Osteoblast (primary cell): ENCODE data around the gene MROH2B. TPM values are rescaled to one million over a fixed set of nuclear protein-coding genes. Genes with fewer than 3 reads are reported as not detected.

ENCODE experiments used
- DNase-seq: peaks from one replicate; pipeline ENCODE4 v3.0.0; 2011; ENCODE audit warnings: low spot score, mixed read lengths; ENCODE audit not compliant: insufficient read length; ENCODE audit errors: missing footprints
- H2AFZ ChIP-seq: 2 replicates; pipeline ENCODE4 v1.6.0; 2011; ENCODE audit warnings: mild to moderate bottlenecking, low read length
- H3K27ac ChIP-seq: 2 replicates; pipeline ENCODE4 v1.5.1; 2011; ENCODE audit warnings: mild to moderate bottlenecking, low read depth, low read length, moderate library complexity
- H3K27me3 ChIP-seq: 2 replicates; pipeline ENCODE4 v1.6.0; 2012; ENCODE audit warnings: mild to moderate bottlenecking, control low read depth, inconsistent platforms, low read length, moderate library complexity; ENCODE audit not compliant: insufficient read depth
- H3K36me3 ChIP-seq: 2 replicates; pipeline ENCODE4 v1.5.1; 2011; ENCODE audit warnings: mild to moderate bottlenecking, low read length, control low read depth, moderate library complexity; ENCODE audit not compliant: insufficient read depth
- H3K4me1 ChIP-seq: 2 replicates; pipeline ENCODE4 v1.5.1; 2011; ENCODE audit warnings: mild to moderate bottlenecking, low read length, control low read depth, moderate library complexity; ENCODE audit not compliant: insufficient read depth
- H3K4me2 ChIP-seq: 2 replicates; pipeline ENCODE4 v1.6.0; 2011; ENCODE audit warnings: mild to moderate bottlenecking, low read length; ENCODE audit not compliant: insufficient read depth
- H3K4me3 ChIP-seq: fragments of 200-600 bp; sonication (generic); 3 replicates; pipeline ENCODE4 v1.5.1; 2012; ENCODE audit warnings: mild to moderate bottlenecking, low read length, inconsistent platforms; ENCODE audit not compliant: insufficient read depth
- H3K79me2 ChIP-seq: 2 replicates; pipeline ENCODE4 v1.6.0; 2012; ENCODE audit warnings: mild to moderate bottlenecking, low read length, control low read depth, inconsistent platforms; ENCODE audit not compliant: insufficient read depth
- H3K9me3 ChIP-seq: 2 replicates; pipeline ENCODE4 v1.5.1; 2011; ENCODE audit warnings: low read depth, low read length, control low read depth
- H4K20me1 ChIP-seq: 2 replicates; pipeline ENCODE4 v1.6.0; 2012; ENCODE audit warnings: mild to moderate bottlenecking, low read length, control low read depth; ENCODE audit not compliant: insufficient read depth
- CTCF ChIP-seq: IDR thresholded peaks from 2 replicates; pipeline ENCODE4 v1.5.1; 2011; ENCODE audit warnings: mild to moderate bottlenecking, low read depth, low read length, moderate library complexity; ENCODE audit errors: extremely low read depth
- total RNA-seq: library from RNA; depleted of rRNA; stranded (reverse); fragments of >200 nt; gene quantifications from 2 replicates; pipeline ENCODE4 v1.2.3, GENCODE V29; 2012

The MROH2B gene
- total RNA-seq, 1 donor, result not detected

GRCh38 chr5:40976041-40976440 lies 95.1 kb downstream of the MROH2B start:
- no peaks in the 10 kb centered on the region for H3K79me2 ChIP-seq
- H3K27me3 ChIP-seq, result no peaks in the 10 kb centered on the region
- no peak for TF ChIP-seq CTCF
- no peak for DNase-seq
- H3K4me2 ChIP-seq, result no peak overlapping the region
- no peaks in the 10 kb centered on the region for H4K20me1 ChIP-seq
- no peaks in the 10 kb centered on the region for H3K4me1 ChIP-seq
- H3K4me3 ChIP-seq, result no peak overlapping the region
- no peaks in the 10 kb centered on the region for H3K9me3 ChIP-seq
- H2AFZ ChIP-seq, result no peak overlapping the region
- H3K27ac ChIP-seq, result no peak overlapping the region
- H3K36me3 ChIP-seq, result no peaks in the 10 kb centered on the region

- Histone ChIP-seq H3K27ac (no peak overlapping the region), H2AFZ (no peak overlapping the region), H3K36me3 (no peaks in the 10 kb centered on the region), H3K4me3 (no peak overlapping the region), H4K20me1 (no peaks in the 10 kb centered on the region), H3K4me1 (no peaks in the 10 kb centered on the region), H3K27me3 (no peaks in the 10 kb centered on the region), H3K79me2 (no peaks in the 10 kb centered on the region), H3K9me3 (no peaks in the 10 kb centered on the region), H3K4me2 (no peak overlapping the region)
- DNase-seq, result no peak
- TF ChIP-seq CTCF, result no peak
Measured at GRCh38 chr5:40973364-40974004, 97.7 kb downstream of the MROH2B start.

GRCh38 chr5:40972434-40972833 lies 98.7 kb downstream of the MROH2B start:
- DNase-seq, result no peak
- H3K27me3 ChIP-seq, result no peaks in the 10 kb centered on the region
- no peaks in the 10 kb centered on the region for H3K79me2 ChIP-seq
- H3K4me1 ChIP-seq, result no peaks in the 10 kb centered on the region
- no peaks in the 10 kb centered on the region for H4K20me1 ChIP-seq
- no peak overlapping the region for H3K27ac ChIP-seq
- TF ChIP-seq CTCF, result no peak
- no peak overlapping the region for H3K4me2 ChIP-seq
- H2AFZ ChIP-seq, result no peak overlapping the region
- no peaks in the 10 kb centered on the region for H3K36me3 ChIP-seq
- no peak overlapping the region for H3K4me3 ChIP-seq
- no peaks in the 10 kb centered on the region for H3K9me3 ChIP-seq

GRCh38 chr5:40962207-40962955 lies 108.8 kb downstream of the MROH2B start:
- no peaks in the 10 kb centered on the region for H3K4me1 ChIP-seq
- no peaks in the 10 kb centered on the region for H3K36me3 ChIP-seq
- no peak overlapping the region for H3K4me3 ChIP-seq
- H3K27me3 ChIP-seq, result no peaks in the 10 kb centered on the region
- no peak for TF ChIP-seq CTCF
- H2AFZ ChIP-seq, result no peak overlapping the region
- H4K20me1 ChIP-seq, result no peaks in the 10 kb centered on the region
- no peak overlapping the region for H3K27ac ChIP-seq
- no peak overlapping the region for H3K4me2 ChIP-seq
- DNase-seq, result no peak
- H3K79me2 ChIP-seq, result no peaks in the 10 kb centered on the region
- peaks cover 3% of the 10 kb centered on the region for H3K9me3 ChIP-seq
